Panc1 (cell line): ENCODE data around the gene PCLO. TPM values are rescaled to one million over a fixed set of nuclear protein-coding genes. Genes with fewer than 3 reads are reported as not detected.

Source experiments
- ATAC-seq: fragments of 200-7000 bp; cut with Tn5 transposase; 2 replicates; pipeline ENCODE4 v1.9.1; 2020; ENCODE audit warnings: mild to moderate bottlenecking, moderate library complexity
- BruUV-seq: library from RNA; stranded (reverse); fragments of 400-500 nt; replicated peaks from 2 replicates; lab custom pipeline; 2021; lab: Mats Ljungman, UMichigan
- CTCF ChIA-PET: fragments of 300-600 bp; sonication (Branson Sonifier 250); formaldehyde crosslinking; loops from one replicate; lab custom pipeline; 2022; ENCODE audit warnings: antibody characterized with exemption; lab: Charles Lee
- POLR2A ChIA-PET: fragments of 300-600 bp; sonication (Branson Sonifier 250); formaldehyde crosslinking; loops from one replicate; lab custom pipeline; 2022; ENCODE audit warnings: antibody characterized with exemption; lab: Charles Lee
- DNase-seq: peaks from one replicate; pipeline ENCODE4 v3.0.0-alpha.2; 2010; ENCODE audit warnings: low read depth, low spot score
- H3K27ac ChIP-seq: 2 replicates; pipeline ENCODE4 v1.5.1; 2011; ENCODE audit warnings: mild to moderate bottlenecking, low read length, inconsistent platforms
- H3K27me3 ChIP-seq: fragments of 200-500 bp; sonication (Bioruptor generic); 2 replicates; pipeline ENCODE4 v1.6.0; 2014; ENCODE audit warnings: low read length, inconsistent platforms; ENCODE audit not compliant: control insufficient read depth, insufficient read depth
- H3K36me3 ChIP-seq: fragments of 200-500 bp; sonication (Bioruptor generic); 2 replicates; pipeline ENCODE4 v1.5.1; 2014; ENCODE audit warnings: inconsistent platforms, mild to moderate bottlenecking, low read length, moderate library complexity; ENCODE audit not compliant: control insufficient read depth, insufficient read depth
- H3K4me1 ChIP-seq: 2 replicates; pipeline ENCODE4 v1.5.1; 2011; ENCODE audit warnings: inconsistent platforms, mild to moderate bottlenecking, low read length, moderate library complexity; ENCODE audit not compliant: control insufficient read depth, insufficient read depth
- H3K4me3 ChIP-seq, 2 experiments: 2 replicates each; pipeline ENCODE4 v1.5.1; 2011 to 2012; ENCODE audit warnings: low read depth in 2 of 2, low read length in 2 of 2, mild to moderate bottlenecking in 2 of 2, inconsistent platforms in 1 of 2, moderate library complexity in 1 of 2
- H3K9me3 ChIP-seq: fragments of 200-500 bp; sonication (Bioruptor generic); 2 replicates; pipeline ENCODE4 v1.5.1; 2014; ENCODE audit warnings: low read depth, mild to moderate bottlenecking, inconsistent platforms, low read length, moderate library complexity; ENCODE audit not compliant: control insufficient read depth, insufficient read depth
- POLR2AphosphoS5 ChIP-seq: IDR thresholded peaks from 2 replicates; pipeline ENCODE4 v1.6.1; 2012; ENCODE audit warnings: mild to moderate bottlenecking, low read depth, low read length, moderate library complexity
- SIN3A ChIP-seq: IDR thresholded peaks from 2 replicates; pipeline ENCODE4 v1.6.1; 2012; ENCODE audit warnings: low read depth, mild to moderate bottlenecking, low read length, moderate library complexity, borderline replicate concordance; ENCODE audit not compliant: insufficient read depth
- TCF7L2 ChIP-seq: IDR thresholded peaks from 2 replicates; pipeline ENCODE4 v1.6.1; 2011; ENCODE audit warnings: mild to moderate bottlenecking, low read depth, low read length, inconsistent platforms
- in situ Hi-C: cut with HindIII; loops from 2 replicates; pipeline ENCODE4 v1.10.0; 2016; ENCODE audit warnings: low sequenced_read_pairs, low pct_unique_long_range_greater_than_20kb
- intact Hi-C: fragments of 100-400 bp; cut with micrococcal nuclease; formaldehyde crosslinking; loops from one replicate; pipeline ENCODE4 v1.10.0; 2022; ENCODE audit not compliant: unreplicated experiment
- total RNA-seq: library from RNA; stranded (reverse); gene quantifications from one replicate; pipeline ENCODE4 v1.2.1, GENCODE V29; 2021; ENCODE audit not compliant: unreplicated experiment
- TF ChIP-seq, protein P1 (sequence below): fragments of 450-650 bp; IDR thresholded peaks from 2 replicates; pipeline ENCODE4 v1.5.1; 2017; ENCODE audit warnings: mild to moderate bottlenecking
- TF ChIP-seq, protein P2 (sequence below), 2 experiments: IDR thresholded peaks; 2 replicates each; pipeline ENCODE4 v1.6.1; 2011 to 2012; ENCODE audit warnings: low read depth in 2 of 2, control low read depth in 1 of 2, low read length in 1 of 2, mild to moderate bottlenecking in 1 of 2, moderate library complexity in 1 of 2; ENCODE audit not compliant: insufficient read depth in 1 of 2

Gene PCLO
- total RNA-seq, 1 experiment from 2014 or later: 1.1 TPM

DNA sequence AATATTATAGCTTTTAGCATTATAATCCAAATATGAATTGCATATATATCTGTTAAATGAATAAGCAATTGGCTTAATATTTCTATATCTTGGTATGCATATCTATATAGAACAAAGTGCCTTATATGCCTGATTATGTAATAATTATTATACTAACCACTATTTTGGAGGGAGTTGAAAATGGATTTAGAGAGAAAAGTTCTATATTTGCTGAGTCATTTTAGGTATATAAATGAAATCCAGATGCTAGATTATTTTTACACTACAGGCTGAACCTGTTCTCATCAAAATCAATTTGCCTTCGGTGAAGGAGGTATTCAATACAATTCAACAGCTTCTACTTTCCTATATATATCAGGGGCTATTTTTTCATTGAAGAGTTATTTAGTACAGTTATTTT, 276.4 kb downstream of the PCLO start:
- Histone ChIP-seq H3K4me3 (no peak overlapping the region), H3K36me3 (no peaks in the 10 kb centered on the region), H3K9me3 (no peaks in the 10 kb centered on the region), H3K27me3 (no peaks in the 10 kb centered on the region), H3K4me1 (no peaks in the 10 kb centered on the region), H3K27ac (no peak overlapping the region)
- TF ChIP-seq TCF7L2: no peak
- TF ChIP-seq, protein P1, sequence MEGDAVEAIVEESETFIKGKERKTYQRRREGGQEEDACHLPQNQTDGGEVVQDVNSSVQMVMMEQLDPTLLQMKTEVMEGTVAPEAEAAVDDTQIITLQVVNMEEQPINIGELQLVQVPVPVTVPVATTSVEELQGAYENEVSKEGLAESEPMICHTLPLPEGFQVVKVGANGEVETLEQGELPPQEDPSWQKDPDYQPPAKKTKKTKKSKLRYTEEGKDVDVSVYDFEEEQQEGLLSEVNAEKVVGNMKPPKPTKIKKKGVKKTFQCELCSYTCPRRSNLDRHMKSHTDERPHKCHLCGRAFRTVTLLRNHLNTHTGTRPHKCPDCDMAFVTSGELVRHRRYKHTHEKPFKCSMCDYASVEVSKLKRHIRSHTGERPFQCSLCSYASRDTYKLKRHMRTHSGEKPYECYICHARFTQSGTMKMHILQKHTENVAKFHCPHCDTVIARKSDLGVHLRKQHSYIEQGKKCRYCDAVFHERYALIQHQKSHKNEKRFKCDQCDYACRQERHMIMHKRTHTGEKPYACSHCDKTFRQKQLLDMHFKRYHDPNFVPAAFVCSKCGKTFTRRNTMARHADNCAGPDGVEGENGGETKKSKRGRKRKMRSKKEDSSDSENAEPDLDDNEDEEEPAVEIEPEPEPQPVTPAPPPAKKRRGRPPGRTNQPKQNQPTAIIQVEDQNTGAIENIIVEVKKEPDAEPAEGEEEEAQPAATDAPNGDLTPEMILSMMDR: no peak
- no peak for TF ChIP-seq SIN3A
- no peak for TF ChIP-seq POLR2AphosphoS5
- TF ChIP-seq, protein P2, sequence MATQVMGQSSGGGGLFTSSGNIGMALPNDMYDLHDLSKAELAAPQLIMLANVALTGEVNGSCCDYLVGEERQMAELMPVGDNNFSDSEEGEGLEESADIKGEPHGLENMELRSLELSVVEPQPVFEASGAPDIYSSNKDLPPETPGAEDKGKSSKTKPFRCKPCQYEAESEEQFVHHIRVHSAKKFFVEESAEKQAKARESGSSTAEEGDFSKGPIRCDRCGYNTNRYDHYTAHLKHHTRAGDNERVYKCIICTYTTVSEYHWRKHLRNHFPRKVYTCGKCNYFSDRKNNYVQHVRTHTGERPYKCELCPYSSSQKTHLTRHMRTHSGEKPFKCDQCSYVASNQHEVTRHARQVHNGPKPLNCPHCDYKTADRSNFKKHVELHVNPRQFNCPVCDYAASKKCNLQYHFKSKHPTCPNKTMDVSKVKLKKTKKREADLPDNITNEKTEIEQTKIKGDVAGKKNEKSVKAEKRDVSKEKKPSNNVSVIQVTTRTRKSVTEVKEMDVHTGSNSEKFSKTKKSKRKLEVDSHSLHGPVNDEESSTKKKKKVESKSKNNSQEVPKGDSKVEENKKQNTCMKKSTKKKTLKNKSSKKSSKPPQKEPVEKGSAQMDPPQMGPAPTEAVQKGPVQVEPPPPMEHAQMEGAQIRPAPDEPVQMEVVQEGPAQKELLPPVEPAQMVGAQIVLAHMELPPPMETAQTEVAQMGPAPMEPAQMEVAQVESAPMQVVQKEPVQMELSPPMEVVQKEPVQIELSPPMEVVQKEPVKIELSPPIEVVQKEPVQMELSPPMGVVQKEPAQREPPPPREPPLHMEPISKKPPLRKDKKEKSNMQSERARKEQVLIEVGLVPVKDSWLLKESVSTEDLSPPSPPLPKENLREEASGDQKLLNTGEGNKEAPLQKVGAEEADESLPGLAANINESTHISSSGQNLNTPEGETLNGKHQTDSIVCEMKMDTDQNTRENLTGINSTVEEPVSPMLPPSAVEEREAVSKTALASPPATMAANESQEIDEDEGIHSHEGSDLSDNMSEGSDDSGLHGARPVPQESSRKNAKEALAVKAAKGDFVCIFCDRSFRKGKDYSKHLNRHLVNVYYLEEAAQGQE (IDR thresholded peaks at IDR 0.05; ENCODE audit: insufficient read depth in 1 of 2, low read depth in 2 of 2, low read length in 1 of 2): no peak
- DNase-seq (no peak), ATAC-seq (no peak)
- CTCF ChIA-PET: no interaction called here
- POLR2A ChIA-PET: no interaction called here
- BruUV-seq: no TSS peak
- intact Hi-C loops: no loop called here
- in situ Hi-C loops: no loop called here

DNA sequence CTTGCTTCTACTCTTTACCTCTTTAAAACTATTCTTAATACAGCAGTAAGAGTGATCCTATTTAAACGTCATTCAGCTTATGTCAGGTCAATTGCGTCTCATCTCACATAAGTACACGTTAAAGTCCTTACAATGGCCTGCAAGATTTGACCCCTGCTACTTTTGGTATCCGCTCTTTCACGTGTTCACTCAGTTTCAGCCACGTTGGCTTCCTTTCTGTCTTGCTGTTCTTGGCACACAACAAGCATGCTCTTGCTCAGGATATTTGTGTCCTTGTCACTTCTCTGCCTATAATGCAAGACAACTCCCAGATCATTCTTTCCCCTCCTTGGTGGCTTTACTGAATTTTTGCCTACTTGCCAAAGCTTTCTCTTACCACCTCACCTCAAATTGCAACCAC, 296.8 kb downstream of the PCLO start:
- CTCF ChIA-PET: no interaction called here
- H3K4me3 ChIP-seq: no peak overlapping the region
- intact Hi-C loops (no loop called here), in situ Hi-C loops (no loop called here)
- BruUV-seq: no TSS peak
- no peak overlapping the region for H3K27ac ChIP-seq
- no peaks in the 10 kb centered on the region for H3K27me3 ChIP-seq
- H3K4me1 ChIP-seq: no peaks in the 10 kb centered on the region
- ATAC-seq (no peak), DNase-seq (no peak)
- no peaks in the 10 kb centered on the region for H3K9me3 ChIP-seq
- POLR2A ChIA-PET: interaction anchor here (0.6 kb wide), 1 partner anchor 78 kb away, joined by 5 read pairs; no protein-coding TSS in a partner anchor
- H3K36me3 ChIP-seq: no peaks in the 10 kb centered on the region
- TF ChIP-seq TCF7L2 (no peak), POLR2AphosphoS5 (no peak), SIN3A (no peak)
- TF ChIP-seq, protein P2 (IDR thresholded peaks at IDR 0.05; ENCODE audit: insufficient read depth in 1 of 2, low read depth in 2 of 2, low read length in 1 of 2): no peak
- TF ChIP-seq, protein P1: no peak
